HepG2 (cell line): Measurements from ENCODE around the gene ZMYND8. TPM values are rescaled to one million over a fixed set of nuclear protein-coding genes. Genes with fewer than 3 reads are reported as not detected.

Experiments used
- AFF4 ChIP-seq: sonication (generic); formaldehyde crosslinking; IDR thresholded peaks from 2 replicates; pipeline ENCODE4 v1.4.0; 2020; ENCODE audit warnings: missing genetic modification reagents
- ARHGAP35 ChIP-seq: sonication (generic); formaldehyde crosslinking; IDR thresholded peaks from 2 replicates; pipeline ENCODE4 v1.9.0; 2022; ENCODE audit warnings: mild to moderate bottlenecking, inconsistent platforms, moderate library complexity, missing genetic modification reagents, borderline replicate concordance
- ATF7-NPFF ChIP-seq: sonication (generic); formaldehyde crosslinking; IDR thresholded peaks from 2 replicates; pipeline ENCODE4 v1.8.1; 2023; ENCODE audit warnings: mild to moderate bottlenecking, low read depth, missing genetic modification reagents, moderate library complexity
- BORCS8-MEF2B ChIP-seq: sonication (generic); formaldehyde crosslinking; IDR thresholded peaks from 2 replicates; pipeline ENCODE4 v1.8.0; 2022; ENCODE audit warnings: mild to moderate bottlenecking, missing genetic modification reagents
- E2F2 ChIP-seq: sonication (generic); formaldehyde crosslinking; IDR thresholded peaks from 2 replicates; pipeline ENCODE4 v1.4.0; 2020; ENCODE audit warnings: missing genetic modification reagents, borderline replicate concordance
- EEA1 ChIP-seq: sonication (generic); formaldehyde crosslinking; IDR thresholded peaks from 2 replicates; pipeline ENCODE4 v1.5.1; 2020; ENCODE audit warnings: mild to moderate bottlenecking, missing genetic modification reagents, borderline replicate concordance
- GTF3A ChIP-seq: sonication (generic); formaldehyde crosslinking; conservative IDR thresholded peaks from 2 replicates; pipeline ENCODE4 v1.4.0; 2020; ENCODE audit warnings: mild to moderate bottlenecking, missing genetic modification reagents
- NBN ChIP-seq: fragments of 450-650 bp; conservative IDR thresholded peaks from 2 replicates; pipeline ENCODE4 v1.6.1; 2017
- NPAS2 ChIP-seq: sonication (generic); formaldehyde crosslinking; IDR thresholded peaks from 2 replicates; pipeline ENCODE4 v1.8.0; 2022; ENCODE audit warnings: mild to moderate bottlenecking, missing genetic modification reagents, borderline replicate concordance
- NR2F2 ChIP-seq: IDR thresholded peaks from 2 replicates; pipeline ENCODE4 v1.6.1; 2012; ENCODE audit warnings: low read depth, inconsistent platforms, borderline replicate concordance
- THYN1 ChIP-seq: sonication (generic); formaldehyde crosslinking; IDR thresholded peaks from 2 replicates; pipeline ENCODE4 v1.8.1; 2023; ENCODE audit warnings: low read depth, mild to moderate bottlenecking, moderate library complexity, missing genetic modification reagents, borderline replicate concordance
- TIGD3 ChIP-seq: sonication (generic); formaldehyde crosslinking; IDR thresholded peaks from 2 replicates; pipeline ENCODE4 v1.5.1; 2020; ENCODE audit warnings: mild to moderate bottlenecking, missing genetic modification reagents, borderline replicate concordance
- ZBTB38 ChIP-seq: sonication (generic); formaldehyde crosslinking; IDR thresholded peaks from 2 replicates; pipeline ENCODE4 v1.5.1; 2020; ENCODE audit warnings: mild to moderate bottlenecking, missing genetic modification reagents
- ZNF138 ChIP-seq: sonication (generic); formaldehyde crosslinking; IDR thresholded peaks from 2 replicates; pipeline ENCODE4 v1.5.0; 2020; ENCODE audit warnings: mild to moderate bottlenecking, low read depth, missing genetic modification reagents
- ZNF275 ChIP-seq: sonication (generic); formaldehyde crosslinking; IDR thresholded peaks from 2 replicates; pipeline ENCODE4 v1.8.0; 2022; ENCODE audit warnings: missing genetic modification reagents, mild to moderate bottlenecking, inconsistent platforms, borderline replicate concordance
- ZNF350 ChIP-seq: sonication (generic); formaldehyde crosslinking; IDR thresholded peaks from 2 replicates; pipeline ENCODE4 v1.4.0; 2020; ENCODE audit warnings: mild to moderate bottlenecking, low read depth, missing genetic modification reagents, borderline replicate concordance
- ZNF567 ChIP-seq: sonication (generic); formaldehyde crosslinking; IDR thresholded peaks from 2 replicates; pipeline ENCODE4 v1.8.1; 2023; ENCODE audit warnings: mild to moderate bottlenecking, missing genetic modification reagents, borderline replicate concordance
- ZNF710 ChIP-seq: sonication (generic); formaldehyde crosslinking; IDR thresholded peaks from 2 replicates; pipeline ENCODE4 v1.5.0; 2020; ENCODE audit warnings: mild to moderate bottlenecking, missing genetic modification reagents, borderline replicate concordance
- polyA plus RNA-seq, 8 experiments: library from polyadenylated mRNA; depleted of rRNA in 3 of 8; stranded (reverse) in 7 of 8; unstranded in 1 of 8; fragments of >200 nt; fragmentation: Illumina TruSeq in 4 of 8; extraction: Trizol in 4 of 8; gene quantifications; 2 replicates each; pipeline versions ENCODE4 v1.2.1 to v1.2.3, GENCODE V29; 2011 to 2016; ENCODE audit warnings: low read depth in 4 of 8, missing spikeins in 1 of 8, mixed read lengths in 1 of 8; ENCODE audit not compliant: insufficient read depth in 1 of 8
- total RNA-seq, 5 experiments: library from RNA; depleted of rRNA; stranded (reverse); fragments of >200 nt; fragmentation: Illumina TruSeq; extraction: Trizol; gene quantifications; 2 replicates each; pipeline ENCODE4 v1.2.3, GENCODE V29; 2016; ENCODE audit warnings: low read depth in 1 of 5

Gene ZMYND8
- total and polyA plus RNA-seq, 2 of the 13 experiments (the other 11 are each of a cell fraction or from before 2014, with no cell fraction given) = 53.9 to 84.7 TPM

GRCh38 chr20:47360297-47361056 lies 4.0 kb upstream of the ZMYND8 start (continued):
- TF ChIP-seq ZNF710 (CRISPR knock-in tag) = peak; percentile 83; the same call in 1 of the 2 replicates
- TF ChIP-seq ZNF275 (CRISPR knock-in tag) = peak; percentile 78; the same call in 1 of the 2 replicates
- peak; percentile 83 for TF ChIP-seq GTF3A
- 0 out of 2 replicates have a peak, but pooled peaks have one; percentile 54 for TF ChIP-seq ARHGAP35 (CRISPR knock-in tag)
- TF ChIP-seq ZNF138 (CRISPR knock-in tag) = no peak
- no peak; the same call in 1 of the 2 replicates for TF ChIP-seq ATF7-NPFF (CRISPR knock-in tag)
- peak; percentile 84 for TF ChIP-seq AFF4
- TF ChIP-seq THYN1 (CRISPR knock-in tag) = no peak; the same call in 1 of the 2 replicates
- no peak for TF ChIP-seq NPAS2 (CRISPR knock-in tag)
- peak; percentile 91; the same call in 1 of the 2 replicates for TF ChIP-seq BORCS8-MEF2B
- TF ChIP-seq ZNF350 (CRISPR knock-in tag) = peak; percentile 72; the same call in 1 of the 2 replicates
- no peak for TF ChIP-seq NR2F2
- no peak for TF ChIP-seq ZNF567 (CRISPR knock-in tag)
- no peak for TF ChIP-seq NBN
- TF ChIP-seq ZBTB38 (CRISPR knock-in tag) = no peak; the same call in 1 of the 2 replicates
- TF ChIP-seq EEA1 (CRISPR knock-in tag) = peak; percentile 33; the same call in 1 of the 2 replicates
- TF ChIP-seq E2F2 = peak; percentile 21; the same call in 1 of the 2 replicates
- TF ChIP-seq TIGD3 (CRISPR knock-in tag) = no peak
